GM18858 (cell line): ENCODE data around the gene TCF12.

ENCODE experiments used
- ATAC-seq: cut with Tn5 transposase; IDR thresholded peaks from one replicate; pipeline ENCODE4 v1.9.1; 2021; ENCODE audit not compliant: unreplicated experiment

The TCF12 gene

GRCh38 chr15:57236561-57237300 is 318.3 kb downstream of the TCF12 start:
- no peak for ATAC-seq

- ATAC-seq, result no peak
These were observed 318.8 kb downstream of the TCF12 start for GRCh38 chr15:57237301-57237642.

- no peak for ATAC-seq
These were observed 319.2 kb downstream of the TCF12 start for GRCh38 chr15:57237676-57238075.

DNA sequence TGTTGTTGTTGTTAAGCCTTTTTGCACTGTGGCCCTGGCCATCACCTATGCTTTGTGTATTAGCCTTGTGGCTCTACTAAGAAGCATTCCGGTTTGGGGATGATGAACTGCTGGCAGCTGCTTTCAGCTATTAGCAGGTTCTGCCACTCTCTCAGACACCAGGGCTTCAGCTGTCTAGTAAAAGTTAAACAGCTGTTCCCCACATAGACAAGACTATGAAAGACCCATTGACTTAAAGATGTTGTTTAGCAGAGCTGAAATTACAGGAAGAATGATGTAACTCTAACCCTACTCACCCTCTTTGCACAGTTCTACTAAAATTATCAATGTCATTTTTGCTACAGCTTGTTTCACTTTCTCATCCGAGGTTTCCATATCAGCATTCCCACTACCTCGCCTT is 326.7 kb downstream of the TCF12 start:
- ATAC-seq, result no peak

GRCh38 chr15:57245714-57246113 is 327.3 kb downstream of the TCF12 start:
- ATAC-seq, result no peak

DNA sequence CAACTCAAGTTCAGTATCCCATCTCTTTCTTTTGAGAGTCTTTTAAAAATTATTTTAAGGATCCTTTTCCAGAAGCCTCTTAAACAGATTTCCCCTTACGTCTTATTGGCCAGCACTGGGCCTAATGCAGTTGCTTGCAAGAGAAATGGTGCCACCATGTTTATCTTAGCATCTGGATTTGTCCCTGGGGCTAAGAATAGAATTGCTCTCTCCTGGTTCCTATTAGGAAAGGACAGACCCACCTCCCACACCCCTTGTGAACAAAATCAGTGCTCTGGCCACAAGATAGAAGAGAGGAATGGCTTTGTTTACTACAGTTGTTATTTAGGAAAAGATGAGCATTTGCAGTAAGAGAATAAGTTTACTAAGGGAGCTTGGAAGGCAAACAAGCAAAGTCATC is 329.6 kb downstream of the TCF12 start:
- ATAC-seq, result no peak

DNA sequence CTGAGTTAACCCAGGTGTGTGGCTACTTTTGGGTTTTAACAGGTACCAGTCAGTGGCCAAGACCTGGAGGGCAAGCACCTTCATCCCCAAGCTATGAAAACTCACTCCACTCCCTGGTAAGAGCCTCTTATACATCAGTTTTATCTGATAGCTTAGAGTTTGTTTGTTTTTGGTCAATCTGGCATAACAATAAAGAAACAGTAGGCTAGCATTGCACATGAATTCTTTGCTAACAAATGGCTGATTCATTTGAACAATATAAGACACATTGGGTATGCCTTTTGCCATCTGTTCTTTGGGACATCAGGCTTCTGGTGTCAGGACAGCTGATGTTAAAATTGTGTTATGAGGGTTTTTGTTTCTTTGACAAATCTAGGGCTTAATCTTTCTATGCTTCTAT is 332.9 kb downstream of the TCF12 start:
- no peak for ATAC-seq

DNA sequence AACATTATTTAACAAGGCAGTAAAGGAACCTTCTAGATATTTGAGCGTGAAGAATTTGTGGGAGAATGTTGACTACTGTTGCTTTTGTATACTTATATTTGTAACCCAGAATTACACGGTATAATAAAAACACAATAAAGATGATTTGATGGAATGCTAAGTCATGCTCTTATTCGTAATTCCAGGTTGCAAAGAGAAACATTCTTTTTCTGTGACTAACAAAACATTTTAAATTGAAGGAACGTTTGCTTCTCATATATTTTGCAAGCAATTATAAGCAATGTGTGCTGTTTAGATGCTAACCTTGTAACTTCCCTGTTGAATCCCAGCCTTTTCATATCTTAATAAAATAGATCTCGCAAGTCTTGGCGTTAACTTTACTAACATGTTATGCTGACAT is 333.5 kb downstream of the TCF12 start:
- ATAC-seq, result no peak

DNA sequence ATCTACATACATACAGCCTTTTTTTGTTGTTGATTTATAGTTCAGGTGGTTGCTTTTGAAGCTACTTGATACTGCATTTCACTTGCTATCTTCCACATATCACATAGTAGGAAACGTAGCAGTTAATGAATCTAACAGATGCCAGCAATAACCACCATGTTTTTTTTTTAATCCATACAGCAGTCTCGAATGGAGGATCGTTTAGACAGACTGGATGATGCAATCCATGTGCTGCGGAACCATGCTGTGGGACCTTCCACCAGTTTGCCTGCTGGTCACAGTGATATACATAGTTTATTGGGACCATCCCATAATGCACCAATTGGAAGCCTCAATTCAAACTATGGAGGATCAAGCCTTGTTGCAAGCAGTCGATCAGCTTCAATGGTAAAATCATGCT is 334.6 kb downstream of the TCF12 start:
- ATAC-seq, result no peak

- no peak for ATAC-seq
These were observed 335.1 kb downstream of the TCF12 start for GRCh38 chr15:57253500-57253899.

DNA sequence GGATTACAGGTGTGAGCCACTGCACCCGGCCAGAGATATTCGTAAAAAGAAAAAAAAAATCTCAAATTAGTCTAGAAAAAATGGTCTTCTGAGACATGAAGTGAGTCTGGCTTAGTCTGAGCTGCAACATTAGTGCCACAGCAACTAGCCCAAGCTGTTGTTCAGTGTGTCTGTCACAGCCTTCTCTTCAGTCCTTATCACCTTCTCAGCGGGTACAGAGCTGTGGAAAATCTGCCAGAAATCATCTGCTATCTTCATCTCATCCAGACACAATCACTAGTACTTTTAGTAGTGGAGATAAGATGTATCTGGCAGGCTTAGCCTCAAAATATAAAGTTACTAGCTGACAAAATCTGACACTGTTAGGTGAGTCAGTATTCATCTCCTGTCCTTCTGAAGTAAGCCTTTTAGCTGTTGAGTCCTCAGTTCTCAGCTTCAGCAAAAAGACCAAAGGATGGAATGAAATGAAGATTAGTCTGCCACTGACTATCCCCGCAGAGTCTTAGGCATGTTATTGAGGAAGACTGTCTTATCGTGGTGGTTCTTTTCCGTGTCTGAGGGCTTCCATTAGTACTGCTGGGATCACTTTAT is 337.4 kb downstream of the TCF12 start:
- no peak for ATAC-seq

DNA sequence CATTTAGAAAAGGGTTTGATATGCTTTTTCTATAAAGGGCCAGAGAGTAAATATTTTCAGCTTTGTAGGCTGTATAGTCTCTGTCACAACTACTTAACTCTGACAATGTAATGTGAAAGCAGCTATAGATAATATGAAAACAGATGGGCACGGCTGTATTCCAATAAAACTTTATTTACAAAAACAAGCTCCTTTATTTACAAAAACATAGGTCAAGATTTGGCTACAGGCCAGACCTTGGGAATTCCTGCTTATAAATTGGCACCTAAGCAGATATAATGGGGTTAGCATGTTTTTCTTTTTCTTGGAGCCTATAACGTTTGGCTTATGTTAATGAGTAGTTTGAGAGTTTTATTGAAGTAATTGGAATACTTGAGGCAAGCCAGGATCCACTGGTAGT is 338.5 kb downstream of the TCF12 start:
- no peak for ATAC-seq

- no peak for ATAC-seq
These were observed 341.2 kb downstream of the TCF12 start for GRCh38 chr15:57259568-57260040.

DNA sequence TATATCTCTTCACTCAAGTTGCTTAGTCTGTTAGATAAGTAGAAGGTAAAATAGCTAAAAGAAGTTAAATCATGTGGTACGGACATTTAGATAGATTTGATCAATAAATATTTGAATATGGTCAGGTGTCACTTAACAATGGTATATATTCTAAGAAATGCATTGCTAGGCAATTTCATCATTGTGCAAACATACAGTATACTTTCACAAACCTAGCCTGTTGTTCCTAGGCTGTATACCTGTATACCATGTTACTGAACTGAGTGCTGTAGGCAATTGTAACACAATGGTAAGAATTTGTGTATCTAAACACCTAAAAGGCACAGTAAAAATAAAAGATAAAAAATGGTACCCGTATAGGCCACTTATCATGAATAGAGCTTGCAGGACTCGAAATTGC is 345.1 kb downstream of the TCF12 start:
- ATAC-seq, result no peak

DNA sequence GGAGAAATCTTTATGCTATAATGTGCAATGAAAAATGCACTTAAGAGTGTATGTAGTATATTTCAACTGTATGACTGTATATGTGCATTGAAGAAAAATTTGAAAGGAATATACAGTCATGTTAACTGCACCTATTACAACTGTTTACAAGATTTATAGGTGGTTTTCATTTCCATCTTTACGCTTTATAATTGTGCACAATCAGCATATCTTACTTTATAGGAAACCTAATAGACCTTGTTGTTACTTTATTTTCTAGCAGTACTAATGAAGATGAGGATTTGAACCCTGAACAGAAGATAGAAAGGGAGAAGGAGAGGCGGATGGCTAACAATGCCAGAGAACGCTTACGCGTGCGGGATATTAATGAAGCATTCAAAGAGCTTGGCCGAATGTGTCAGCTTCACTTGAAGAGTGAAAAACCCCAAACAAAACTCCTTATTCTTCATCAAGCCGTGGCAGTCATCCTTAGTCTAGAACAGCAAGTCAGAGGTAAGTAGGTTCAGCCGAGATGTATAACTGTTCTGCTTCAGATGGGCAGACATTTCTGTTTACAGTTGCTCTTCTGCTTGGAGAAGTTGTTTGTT is 354.4 kb downstream of the TCF12 start:
- no peak for ATAC-seq

DNA sequence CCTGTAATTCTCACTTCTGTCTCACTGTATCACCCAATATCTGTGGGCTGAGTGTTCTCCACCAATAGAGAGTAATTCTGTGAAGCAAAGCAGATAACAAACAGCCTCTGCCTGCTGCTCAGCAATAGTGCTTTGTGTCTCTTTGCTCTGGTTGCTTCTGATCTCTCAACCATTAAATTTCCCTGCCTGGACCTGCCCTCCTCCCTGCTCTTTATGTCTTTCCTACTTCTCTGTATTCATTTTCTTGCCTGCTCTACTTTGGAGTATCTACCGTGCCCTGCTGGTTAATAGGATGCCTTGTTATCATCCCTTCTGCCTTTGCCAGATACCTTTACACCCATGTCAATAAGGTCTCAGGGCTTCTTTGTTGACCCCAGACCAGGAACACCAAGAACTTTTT is 355.0 kb downstream of the TCF12 start:
- no peak for ATAC-seq

DNA sequence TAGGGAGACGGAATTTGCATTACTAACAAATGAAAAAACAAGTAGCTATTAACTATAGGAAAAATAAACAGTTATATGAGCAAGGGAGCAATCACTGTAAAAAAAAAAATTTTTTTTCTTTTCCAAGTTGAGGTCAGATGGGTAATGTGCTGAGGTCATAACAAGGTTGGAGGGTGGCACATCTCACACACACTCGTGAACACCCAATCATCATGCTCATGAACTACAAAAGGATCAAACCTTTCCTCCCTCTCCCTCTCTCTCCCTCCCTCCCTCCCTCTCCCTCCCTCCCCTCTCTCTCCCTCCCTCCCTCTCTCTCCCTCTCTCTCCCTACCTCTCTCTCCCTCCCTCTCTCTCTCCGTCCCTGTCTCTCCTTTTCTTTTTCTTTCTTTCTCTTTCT is 360.0 kb downstream of the TCF12 start:
- no peak for ATAC-seq

DNA sequence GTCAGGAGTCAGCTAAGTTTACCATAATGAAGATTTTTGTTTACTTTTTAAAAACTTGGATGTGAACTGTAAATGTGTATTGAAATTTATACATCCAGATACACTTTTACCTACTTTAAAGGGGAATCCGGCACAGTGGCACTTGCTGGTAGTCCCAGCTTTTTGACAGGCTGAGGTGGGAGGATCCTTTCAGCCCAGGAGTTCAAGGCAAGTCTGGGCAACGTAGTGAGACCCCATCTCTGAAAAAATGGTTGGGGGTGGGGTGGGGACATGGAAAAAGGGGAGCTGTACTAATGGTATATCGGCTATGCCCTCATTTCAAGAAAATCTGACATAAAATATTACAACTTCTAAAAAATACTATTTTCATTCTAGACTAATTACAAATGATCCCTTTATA is 362.0 kb downstream of the TCF12 start:
- no peak for ATAC-seq

- no peak for ATAC-seq
These were observed 362.9 kb downstream of the TCF12 start for GRCh38 chr15:57281321-57281720.

DNA sequence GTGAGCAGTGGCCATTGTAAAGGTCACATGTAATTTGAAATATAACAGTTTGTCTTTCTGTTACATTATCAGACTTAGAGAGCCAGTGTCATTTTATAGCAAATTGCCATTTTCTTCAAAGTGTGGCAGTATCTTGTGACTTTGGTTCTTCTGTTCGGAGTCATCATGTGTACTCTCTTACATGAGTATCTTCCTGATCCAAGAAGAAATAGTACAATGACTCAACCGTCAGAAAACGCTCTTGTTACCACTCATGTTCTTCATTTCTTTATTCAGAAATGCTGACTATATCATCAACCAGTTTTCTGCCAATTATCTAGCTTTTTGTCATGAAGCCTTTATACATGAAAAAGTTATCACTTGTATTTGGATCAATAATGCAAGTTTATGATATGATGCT is 364.2 kb downstream of the TCF12 start:
- ATAC-seq, result no peak

DNA sequence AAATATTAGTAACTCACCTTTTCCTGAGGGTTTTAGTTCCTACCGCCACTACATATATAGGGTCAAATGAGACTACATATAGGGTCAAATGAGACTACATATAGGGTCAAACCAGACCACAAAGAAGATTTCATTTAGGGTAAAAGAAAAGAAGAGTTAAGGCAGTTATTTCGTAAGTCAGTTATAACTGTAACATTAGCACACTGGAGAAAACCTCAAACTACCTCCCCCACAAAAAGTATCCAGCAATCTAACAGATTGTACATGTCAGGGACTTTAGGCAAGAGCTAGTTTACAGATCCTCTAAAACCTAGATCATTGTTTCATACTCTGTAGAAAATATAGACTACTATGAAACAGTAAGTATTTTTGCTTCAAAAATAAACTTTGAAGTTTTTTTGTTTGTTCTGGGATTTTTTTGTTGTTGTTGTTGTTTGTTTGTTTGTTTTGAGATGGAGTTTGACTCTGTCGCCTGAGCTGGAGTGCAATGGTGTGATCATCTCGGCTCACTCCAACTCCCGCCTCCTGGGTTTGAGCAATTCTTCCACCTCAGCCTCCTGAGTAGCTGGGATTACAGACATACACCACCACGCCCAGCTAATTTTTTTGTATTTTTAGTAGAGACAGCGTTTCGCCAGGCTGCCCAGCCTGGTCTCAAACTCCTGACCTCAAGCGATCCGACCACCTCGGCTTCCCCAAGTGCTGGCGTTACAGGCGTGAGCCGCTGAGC is 365.5 kb downstream of the TCF12 start:
- no peak for ATAC-seq

- ATAC-seq, result no peak
These were observed 366.1 kb downstream of the TCF12 start for GRCh38 chr15:57284535-57284934.
